Measurements from ENCODE around the gene MOCS2.
A peak's percentile ranks its signal among the peaks of the same experiment; 100 is the strongest.

MOCS2 gene

GRCh38 chr5:53073348-53073747 is 36.2 kb downstream of the MOCS2 start:
- DNase-seq (ENCODE audit: low read depth), result no peak
- no peak overlapping the region for H3K4me3 ChIP-seq (ENCODE audit: low read length)
- no peak for TF ChIP-seq CTCF (IDR thresholded peaks at IDR 0.05; ENCODE audit: insufficient read depth, low read depth, low read length, missing control alignments)

DNA sequence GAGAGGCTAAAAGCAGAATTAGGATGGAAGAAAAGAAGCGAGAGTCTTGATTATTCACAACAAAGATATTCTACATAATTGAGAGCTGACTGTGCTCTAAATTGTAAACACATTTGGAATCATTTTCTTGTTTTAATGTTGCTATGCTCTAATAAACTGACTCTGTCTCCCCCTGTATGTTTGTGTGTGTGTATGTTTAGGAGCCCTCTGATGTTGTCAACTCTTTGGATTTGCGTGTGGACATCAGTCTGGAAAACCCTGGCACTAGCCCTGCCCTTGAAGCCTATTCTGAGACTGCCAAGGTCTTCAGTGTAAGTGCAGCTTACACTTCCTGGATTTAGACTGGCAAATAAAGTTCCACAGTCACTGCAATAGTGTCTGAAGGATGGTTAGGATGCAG is 37.8 kb downstream of the MOCS2 start:
- no peak overlapping the region for H3K4me3 ChIP-seq (ENCODE audit: low read length)
- no peak for DNase-seq (ENCODE audit: low read depth)
- no peak for TF ChIP-seq CTCF (IDR thresholded peaks at IDR 0.05; ENCODE audit: insufficient read depth, low read depth, low read length, missing control alignments)

- H3K4me3 ChIP-seq (ENCODE audit: low read length), result no peak overlapping the region
- TF ChIP-seq CTCF (IDR thresholded peaks at IDR 0.05; ENCODE audit: insufficient read depth, low read depth, low read length, missing control alignments), result no peak
- DNase-seq (ENCODE audit: low read depth), result no peak
These were observed 38.3 kb downstream of the MOCS2 start for GRCh38 chr5:53071298-53071697.

DNA sequence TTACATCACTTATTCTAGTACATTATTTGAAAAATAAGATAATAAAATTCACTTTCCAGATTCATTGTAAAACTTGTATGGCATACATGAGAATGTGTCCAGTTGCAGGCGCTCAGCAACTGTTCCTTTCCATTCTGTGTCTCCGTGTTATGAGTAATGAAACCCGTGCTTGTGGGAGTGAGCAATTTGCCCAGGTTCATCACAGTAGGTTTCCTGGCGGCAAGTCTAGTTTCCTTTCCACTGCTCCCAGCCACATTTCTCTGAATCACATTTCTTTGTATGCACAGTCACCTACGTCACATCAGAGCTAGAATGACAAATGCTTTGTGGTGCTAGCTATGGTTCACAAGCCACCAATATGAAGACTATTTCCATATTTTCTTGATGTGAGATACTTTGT is 39.9 kb downstream of the MOCS2 start:
- no peak for TF ChIP-seq CTCF (IDR thresholded peaks at IDR 0.05; ENCODE audit: insufficient read depth, low read depth, low read length, missing control alignments)
- DNase-seq (ENCODE audit: low read depth), result peak; percentile 88

GRCh38 chr5:53068291-53068836 is 41.2 kb downstream of the MOCS2 start:
- H3K4me3 ChIP-seq (ENCODE audit: low read length), result no peak overlapping the region
- TF ChIP-seq CTCF (IDR thresholded peaks at IDR 0.05; ENCODE audit: insufficient read depth, low read depth, low read length, missing control alignments), result no peak
- DNase-seq (ENCODE audit: low read depth), result no peak

More for the DNA sequence above, 39.9 kb downstream of the MOCS2 start:
- H3K4me3 ChIP-seq (ENCODE audit: low read length), result no peak overlapping the region

DNA sequence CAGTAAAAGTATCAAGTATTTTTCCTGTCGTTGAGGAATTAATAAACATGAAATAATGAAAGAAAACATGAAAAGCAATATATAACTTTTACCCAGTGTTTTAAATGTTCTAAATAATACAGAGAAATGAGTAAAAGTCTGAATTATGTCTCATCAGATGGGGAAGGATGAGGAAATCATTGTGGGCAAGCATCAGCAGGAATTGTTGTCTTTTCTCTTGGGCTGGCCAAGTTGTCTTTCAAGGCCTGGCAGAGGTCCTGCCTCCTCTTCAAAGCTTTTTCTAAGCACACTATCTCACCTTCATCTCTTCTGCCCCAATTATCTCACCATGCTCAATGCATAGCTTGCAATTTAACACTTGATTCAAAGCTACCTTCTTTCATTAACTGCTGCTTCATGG is 41.9 kb downstream of the MOCS2 start:
- no peak for TF ChIP-seq CTCF (IDR thresholded peaks at IDR 0.05; ENCODE audit: insufficient read depth, low read depth, low read length, missing control alignments)
- no peak overlapping the region for H3K4me3 ChIP-seq (ENCODE audit: low read length)
- peak; percentile 66 for DNase-seq (ENCODE audit: low read depth)

GRCh38 chr5:53066088-53066487 is 43.5 kb downstream of the MOCS2 start:
- no peak overlapping the region for H3K4me3 ChIP-seq (ENCODE audit: low read length)
- DNase-seq (ENCODE audit: low read depth), result no peak
- TF ChIP-seq CTCF (IDR thresholded peaks at IDR 0.05; ENCODE audit: insufficient read depth, low read depth, low read length, missing control alignments), result no peak

Measured in epithelial cell of esophagus (primary cell).